SIG-M5 (cell line): ENCODE results near the gene QKI.
A peak's percentile ranks its signal among the peaks of the same experiment; 100 is the strongest.

Experiments used
- DNase-seq: peaks from one replicate; lab custom pipeline; 2025; lab: John Stamatoyannopoulos, UW

Gene QKI

GRCh38 chr6:163391985-163392384 is 22.5 kb upstream of the QKI start:
- no peak for DNase-seq

- DNase-seq: no peak
Measured at GRCh38 chr6:163392533-163392932, 22.0 kb upstream of the QKI start.

GRCh38 chr6:163393923-163394322 is 20.6 kb upstream of the QKI start:
- no peak for DNase-seq

GRCh38 chr6:163394659-163395058 is 19.9 kb upstream of the QKI start:
- no peak for DNase-seq

GRCh38 chr6:163395122-163395830 is 19.2 kb upstream of the QKI start:
- no peak for DNase-seq

- DNase-seq: no peak
Measured at GRCh38 chr6:163395831-163396185, 18.7 kb upstream of the QKI start.

- no peak for DNase-seq
Measured at GRCh38 chr6:163397326-163397725, 17.2 kb upstream of the QKI start.

- no peak for DNase-seq
Measured at GRCh38 chr6:163398115-163398514, 16.4 kb upstream of the QKI start.

- DNase-seq: no peak
Measured at GRCh38 chr6:163398815-163399214, 15.7 kb upstream of the QKI start.

GRCh38 chr6:163400509-163400908 is 14.0 kb upstream of the QKI start:
- no peak for DNase-seq

GRCh38 chr6:163401039-163401885 is 13.3 kb upstream of the QKI start:
- DNase-seq: no peak

GRCh38 chr6:163402616-163403015 is 11.9 kb upstream of the QKI start:
- no peak for DNase-seq

- no peak for DNase-seq
Measured at GRCh38 chr6:163404825-163405265, 9.7 kb upstream of the QKI start.

- DNase-seq: no peak
Measured at GRCh38 chr6:163405412-163406309, 8.9 kb upstream of the QKI start.

- no peak for DNase-seq
Measured at GRCh38 chr6:163406366-163406765, 8.2 kb upstream of the QKI start.

GRCh38 chr6:163406830-163407229 is 7.7 kb upstream of the QKI start:
- no peak for DNase-seq

- DNase-seq: no peak
Measured at GRCh38 chr6:163408352-163408991, 6.0 kb upstream of the QKI start.

- DNase-seq: no peak
Measured at GRCh38 chr6:163409712-163410111, 4.8 kb upstream of the QKI start.

- no peak for DNase-seq
Measured at GRCh38 chr6:163412341-163412740, 2.2 kb upstream of the QKI start.

- peak; percentile 59 for DNase-seq
Measured at GRCh38 chr6:163412801-163413344, 1.6 kb upstream of the QKI start.

GRCh38 chr6:163413345-163414116 is 987 bp upstream of the QKI start:
- DNase-seq: no peak
